ENCODE measurements around the gene SYNE2. TPM values are rescaled to one million over a fixed set of nuclear protein-coding genes. Genes with fewer than 3 reads are reported as not detected.

SYNE2 gene
- total and polyA plus RNA-seq, 2 of the 8 experiments (the other 6 are each of a cell fraction or from before 2014, with no cell fraction given), result 32.6 to 46.1 TPM

- TF ChIP-seq KDM4A (IDR thresholded peaks at IDR 0.05; ENCODE audit: low read depth, low read length, severe bottlenecking), result no peak
- no peak for TF ChIP-seq RAD21 (IDR thresholded peaks at IDR 0.05 in 1 of 2, conservative IDR thresholded peaks at IDR 0.05 in 1 of 2; ENCODE audit: low read depth in 2 of 2, low read length in 2 of 2)
- TF ChIP-seq BRCA1 (IDR thresholded peaks at IDR 0.05; ENCODE audit: low read depth, low read length), result no peak
- no peak for TF ChIP-seq BACH1 (IDR thresholded peaks at IDR 0.05; ENCODE audit: low read length)
- TF ChIP-seq SIX5 (IDR thresholded peaks at IDR 0.05; ENCODE audit: low read depth, low read length), result no peak
- TF ChIP-seq JUND (IDR thresholded peaks at IDR 0.05; ENCODE audit: low read length), result no peak
- TF ChIP-seq TCF12 (IDR thresholded peaks at IDR 0.05; ENCODE audit: low read depth, low read length), result no peak
- peak; percentile 49 for TF ChIP-seq SAP30 (IDR thresholded peaks at IDR 0.05; ENCODE audit: insufficient read depth, insufficient replicate concordance, low read length)
- no peak for TF ChIP-seq EGR1 (IDR thresholded peaks at IDR 0.05; ENCODE audit: borderline replicate concordance, low read depth, low read length)
- no peak for TF ChIP-seq CTCF (IDR thresholded peaks at IDR 0.05; ENCODE audit: control extremely low read depth in 1 of 3, insufficient read depth in 1 of 3, low read depth in 1 of 3, low read length in 3 of 3)
- TF ChIP-seq NRF1 (IDR thresholded peaks at IDR 0.05; ENCODE audit: low read depth, low read length), result no peak
- no peak for TF ChIP-seq CHD1 (IDR thresholded peaks at IDR 0.05; ENCODE audit: low read depth, low read length)
- 0 out of 4 replicates have a peak, but pooled peaks of 1 of the 2 experiments have one; percentile 18 for TF ChIP-seq SIN3A (conservative IDR thresholded peaks at IDR 0.05 in 1 of 2, IDR thresholded peaks at IDR 0.05 in 1 of 2; ENCODE audit: low read depth in 1 of 2, low read length in 2 of 2)
- TF ChIP-seq SRF (IDR thresholded peaks at IDR 0.05; ENCODE audit: low read depth, low read length), result no peak
- TF ChIP-seq, protein P1, sequence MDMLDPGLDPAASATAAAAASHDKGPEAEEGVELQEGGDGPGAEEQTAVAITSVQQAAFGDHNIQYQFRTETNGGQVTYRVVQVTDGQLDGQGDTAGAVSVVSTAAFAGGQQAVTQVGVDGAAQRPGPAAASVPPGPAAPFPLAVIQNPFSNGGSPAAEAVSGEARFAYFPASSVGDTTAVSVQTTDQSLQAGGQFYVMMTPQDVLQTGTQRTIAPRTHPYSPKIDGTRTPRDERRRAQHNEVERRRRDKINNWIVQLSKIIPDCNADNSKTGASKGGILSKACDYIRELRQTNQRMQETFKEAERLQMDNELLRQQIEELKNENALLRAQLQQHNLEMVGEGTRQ (IDR thresholded peaks at IDR 0.05; ENCODE audit: low read length), result no peak
- TF ChIP-seq CBX8 (IDR thresholded peaks at IDR 0.05; ENCODE audit: borderline replicate concordance, low read depth, low read length), result no peak
- TF ChIP-seq CEBPB (IDR thresholded peaks at IDR 0.05; ENCODE audit: low read depth, low read length), result no peak
Observed at GRCh38 chr14:63891148-63891975, 38.6 kb downstream of the SYNE2 start (continued).

All from H1 (cell line).